ENCODE results near the gene C16orf74. TPM values are rescaled to one million over a fixed set of nuclear protein-coding genes. Genes with fewer than 3 reads are reported as not detected.

C16orf74 gene
- total and polyA plus RNA-seq, 11 donors, result 0.53 to 4.1 (median 1.6) TPM

DNA sequence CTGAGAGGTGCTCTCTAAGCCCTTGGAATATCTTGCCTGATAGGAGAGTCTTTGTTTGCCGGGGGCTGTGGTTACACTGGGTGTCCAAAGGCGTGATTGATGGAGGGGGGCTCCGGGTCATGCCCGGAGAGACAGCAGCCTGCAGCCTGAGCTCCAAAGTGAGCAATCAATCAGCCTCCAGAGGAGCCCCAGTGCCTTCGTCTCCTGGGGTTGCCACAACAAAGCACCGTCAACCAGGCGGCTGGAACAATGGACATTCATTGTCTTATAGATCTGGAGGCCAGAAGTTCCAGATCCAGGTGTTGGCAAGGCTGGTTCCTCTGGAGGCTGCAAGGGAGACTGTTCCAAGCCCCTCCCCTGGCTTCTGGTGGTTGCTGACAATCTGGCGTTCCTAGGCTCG, 38.1 kb downstream of the C16orf74 start:
- no peak for DNase-seq
- 55 to 76% (median 60%) methylated on average over 6 to 9 of the region's 9 CpGs for WGBS, 4 donors
- Histone ChIP-seq H3K36me3 (no peaks in the 10 kb centered on the region), H3K27me3 (no peaks in the 10 kb centered on the region), H3K9me3 (peaks cover 0 to 10% (median 6%) of the 10 kb centered on the region in 12 donors), H3K4me3 (no peak overlapping the region), H3K4me1 (peaks cover 0 to 25% (median 6%) of the 10 kb centered on the region in 12 donors), H3K27ac (no peak overlapping the region)
- TF ChIP-seq POLR2A (IDR thresholded peaks at IDR 0.05) (no peak), CTCF (IDR thresholded peaks at IDR 0.05) (no peak)
- intact Hi-C loops (cut with DNase I), result loop anchor here in 7 of 10 donors (10.0 kb wide), 4 partner anchors 318 to 608 kb away; partner anchors contain the start of gene CIBAR2 (in 1 of the 7)
- ATAC-seq, result no peak

- 90 to 96% (median 92%) methylated on average over 3 to 6 of the region's 6 CpGs for WGBS, 4 donors
- no peaks in the 10 kb centered on the region for H3K27me3 ChIP-seq
- peaks cover 0 to 10% (median 6%) of the 10 kb centered on the region in 12 donors for H3K9me3 ChIP-seq
- intact Hi-C loops (cut with DNase I), result loop anchor here in 7 of 10 donors (10.0 kb wide), 4 partner anchors 317 to 607 kb away; partner anchors contain the start of gene CIBAR2 (in 1 of the 7)
- TF ChIP-seq POLR2A (IDR thresholded peaks at IDR 0.05) (no peak), CTCF (IDR thresholded peaks at IDR 0.05) (no peak)
- H3K4me1 ChIP-seq, result peaks cover 0 to 18% (median 2%) of the 10 kb centered on the region in 12 donors
- ATAC-seq (no peak), DNase-seq (no peak)
- no peaks in the 10 kb centered on the region for H3K36me3 ChIP-seq
- H3K4me3 ChIP-seq, result no peak overlapping the region
- H3K27ac ChIP-seq, result no peak overlapping the region
These were observed 38.8 kb downstream of the C16orf74 start for GRCh38 chr16:85711982-85712587.

DNA sequence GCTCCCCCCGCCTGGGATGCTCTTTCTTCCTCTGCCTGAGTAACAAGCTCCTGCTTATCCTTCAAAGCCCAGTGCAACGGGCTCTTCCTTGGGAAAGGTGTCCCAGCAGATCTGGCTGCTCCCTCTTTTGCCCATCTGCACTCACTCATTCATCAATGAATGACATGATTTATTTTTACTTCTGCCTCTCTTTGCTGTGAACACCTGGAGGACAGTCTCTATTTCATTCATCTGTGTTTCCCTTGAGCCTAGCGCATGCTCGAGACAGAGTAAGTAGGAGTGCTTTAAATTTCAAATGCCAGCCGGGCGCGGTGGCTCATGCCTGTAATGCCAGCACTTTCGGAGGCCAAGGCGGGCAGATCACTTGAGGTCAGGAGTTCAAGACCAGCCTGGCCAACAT, 40.2 kb downstream of the C16orf74 start:
- no peak for TF ChIP-seq POLR2A (IDR thresholded peaks at IDR 0.05)
- TF ChIP-seq CTCF (IDR thresholded peaks at IDR 0.05), result no peak
- peaks cover 0 to 8% (median 0%) of the 10 kb centered on the region in 12 donors for H3K4me1 ChIP-seq
- no peak overlapping the region for H3K27ac ChIP-seq
- no peaks in the 10 kb centered on the region for H3K27me3 ChIP-seq
- no peak for DNase-seq
- no peaks in the 10 kb centered on the region for H3K36me3 ChIP-seq
- 92 to 97% (median 95%) methylated on average over 9 of the region's 9 CpGs for WGBS, 4 donors
- intact Hi-C loops (cut with DNase I), result loop anchor here in 7 of 10 donors (10.0 kb wide), 4 partner anchors 316 to 606 kb away; partner anchors contain the start of gene CIBAR2 (in 1 of the 7)
- H3K9me3 ChIP-seq, result peaks cover 0 to 10% (median 6%) of the 10 kb centered on the region in 12 donors
- no peak overlapping the region for H3K4me3 ChIP-seq
- ATAC-seq, result no peak

DNA sequence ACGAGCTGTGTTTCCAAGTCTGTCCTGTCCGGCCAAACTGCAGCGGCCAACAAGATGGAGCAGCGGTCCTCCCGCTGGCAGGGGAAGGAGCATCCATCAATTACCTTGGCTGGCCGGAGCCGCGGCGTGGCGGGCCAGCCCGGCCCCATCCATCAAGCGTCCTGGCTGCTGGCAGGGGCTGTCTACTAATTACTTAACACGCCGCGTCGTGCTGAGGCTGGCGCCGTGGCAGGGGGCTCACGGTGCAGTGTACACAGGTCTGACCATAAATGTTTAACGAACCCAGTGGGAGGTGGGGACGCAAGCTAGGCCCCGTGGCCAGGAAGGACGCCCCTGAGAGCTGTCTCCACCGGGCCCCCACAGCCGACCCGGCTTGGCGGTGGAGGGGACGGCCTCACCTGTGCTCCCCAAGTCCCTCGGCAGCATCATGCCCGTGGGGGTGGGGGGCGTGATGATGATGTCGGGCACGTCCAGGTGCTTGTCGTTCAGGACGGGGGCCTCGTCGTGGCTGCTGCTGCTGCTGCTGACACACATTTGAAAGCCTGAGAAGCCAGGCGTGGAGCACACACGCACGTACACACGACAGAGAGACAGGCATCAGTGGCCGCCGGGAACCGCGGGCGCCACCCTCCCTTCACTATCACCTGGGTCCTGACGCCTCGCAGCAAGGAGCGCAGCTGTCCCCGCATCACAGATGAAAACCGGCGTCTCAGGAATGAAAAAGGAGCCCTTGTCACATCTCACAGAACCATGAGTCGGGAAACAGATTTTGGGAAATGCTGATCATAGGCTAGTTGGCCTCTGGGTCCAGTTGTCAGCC, 40.9 kb downstream of the C16orf74 start:
- no peak overlapping the region for H3K4me3 ChIP-seq
- WGBS, 4 donors, result 77 to 85% (median 84%) methylated on average over 29 to 53 of the region's 53 CpGs
- no peak overlapping the region for H3K27ac ChIP-seq
- intact Hi-C loops (cut with DNase I), result loop anchor here in 7 of 10 donors (10.0 kb wide), 4 partner anchors 315 to 605 kb away; partner anchors contain the start of gene CIBAR2 (in 1 of the 7)
- H3K4me1 ChIP-seq, result peaks cover 0 to under 1% (median 0%) of the 10 kb centered on the region in 12 donors
- no peak for DNase-seq
- H3K27me3 ChIP-seq, result no peaks in the 10 kb centered on the region
- peaks cover 0 to 10% (median 6%) of the 10 kb centered on the region in 12 donors for H3K9me3 ChIP-seq
- TF ChIP-seq POLR2A (IDR thresholded peaks at IDR 0.05), result no peak
- TF ChIP-seq CTCF (IDR thresholded peaks at IDR 0.05), result no peak
- no peaks in the 10 kb centered on the region for H3K36me3 ChIP-seq
- ATAC-seq, result no peak
